Fibroblast of lung (primary cell): ENCODE results near the gene ITGB7.

Experiments
- EZH2 ChIP-seq: IDR thresholded peaks from 2 replicates; pipeline ENCODE4 v1.5.1; 2012; ENCODE audit warnings: low read length, control low read depth, mild to moderate bottlenecking; ENCODE audit errors: missing control alignments
- TF ChIP-seq, protein P1 (sequence below), 2 donors: IDR thresholded peaks in 1 of 2; conservative IDR thresholded peaks in 1 of 2; 1 replicate in 1 of 2; 2 replicates in 1 of 2; pipeline ENCODE4 v1.5.1; 2011 to 2012; ENCODE audit warnings: low read length in 2 of 2, control low read depth in 1 of 2, inconsistent platforms in 1 of 2, low read depth in 1 of 2, mild to moderate bottlenecking in 1 of 2

DNA sequence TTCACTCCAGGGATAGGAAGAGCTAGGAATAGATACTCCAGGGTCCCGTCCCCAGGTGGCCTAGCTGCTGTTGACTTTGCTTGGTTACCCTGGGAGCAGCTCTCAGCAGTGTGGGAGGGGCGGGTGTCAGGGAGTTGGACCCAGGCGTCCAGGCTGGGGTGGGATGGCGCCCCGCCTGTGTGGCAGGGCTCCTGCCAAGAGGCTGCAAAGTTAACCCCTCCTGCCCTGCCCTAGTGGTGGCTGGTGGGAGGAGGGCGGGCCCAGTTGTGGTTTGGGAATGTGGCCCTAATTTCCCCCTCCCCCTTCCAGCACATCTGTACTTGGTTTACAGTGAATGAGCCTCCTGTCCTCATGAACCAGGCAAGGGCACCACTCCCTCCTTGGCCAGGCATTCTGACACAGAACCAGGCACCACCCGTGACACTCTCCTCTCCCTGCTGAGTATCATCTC, 26.6 kb upstream of the ITGB7 start:
- TF ChIP-seq, protein P1, sequence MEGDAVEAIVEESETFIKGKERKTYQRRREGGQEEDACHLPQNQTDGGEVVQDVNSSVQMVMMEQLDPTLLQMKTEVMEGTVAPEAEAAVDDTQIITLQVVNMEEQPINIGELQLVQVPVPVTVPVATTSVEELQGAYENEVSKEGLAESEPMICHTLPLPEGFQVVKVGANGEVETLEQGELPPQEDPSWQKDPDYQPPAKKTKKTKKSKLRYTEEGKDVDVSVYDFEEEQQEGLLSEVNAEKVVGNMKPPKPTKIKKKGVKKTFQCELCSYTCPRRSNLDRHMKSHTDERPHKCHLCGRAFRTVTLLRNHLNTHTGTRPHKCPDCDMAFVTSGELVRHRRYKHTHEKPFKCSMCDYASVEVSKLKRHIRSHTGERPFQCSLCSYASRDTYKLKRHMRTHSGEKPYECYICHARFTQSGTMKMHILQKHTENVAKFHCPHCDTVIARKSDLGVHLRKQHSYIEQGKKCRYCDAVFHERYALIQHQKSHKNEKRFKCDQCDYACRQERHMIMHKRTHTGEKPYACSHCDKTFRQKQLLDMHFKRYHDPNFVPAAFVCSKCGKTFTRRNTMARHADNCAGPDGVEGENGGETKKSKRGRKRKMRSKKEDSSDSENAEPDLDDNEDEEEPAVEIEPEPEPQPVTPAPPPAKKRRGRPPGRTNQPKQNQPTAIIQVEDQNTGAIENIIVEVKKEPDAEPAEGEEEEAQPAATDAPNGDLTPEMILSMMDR (conservative IDR thresholded peaks at IDR 0.05 in 1 of 2, IDR thresholded peaks at IDR 0.05 in 1 of 2; ENCODE audit: low read depth in 1 of 2, low read length in 2 of 2), result no peak
- TF ChIP-seq EZH2, result no peak
